IPS DF 6.9 (cell line): ENCODE data around the gene KRT81.

Experiments used
- DNase-seq: peaks from one replicate; pipeline ENCODE4 v3.0.0-alpha.2; 2013; ENCODE audit warnings: low read depth, low spot score
- H3K27ac ChIP-seq: one replicate; pipeline ENCODE4 v1.5.1; 2013; ENCODE audit warnings: low read length, control low read depth
- H3K27me3 ChIP-seq: 2 replicates; pipeline ENCODE4 v1.6.1; 2013; ENCODE audit warnings: mild to moderate bottlenecking, low read length; ENCODE audit not compliant: control insufficient read depth, insufficient read depth
- H3K36me3 ChIP-seq: 2 replicates; pipeline ENCODE4 v1.6.1; 2013; ENCODE audit warnings: low read length; ENCODE audit not compliant: control insufficient read depth, insufficient read depth
- H3K4me1 ChIP-seq: 2 replicates; pipeline ENCODE4 v1.6.1; 2013; ENCODE audit warnings: low read length; ENCODE audit not compliant: control insufficient read depth, insufficient read depth
- H3K4me3 ChIP-seq: 2 replicates; pipeline ENCODE4 v1.5.1; 2013; ENCODE audit warnings: mild to moderate bottlenecking, low read length
- H3K9me3 ChIP-seq: 2 replicates; pipeline ENCODE4 v1.6.1; 2013; ENCODE audit warnings: low read length, inconsistent platforms; ENCODE audit not compliant: control insufficient read depth, insufficient read depth
- WGBS: extraction: QIAGEN DNeasy Blood & Tissue Kit; methylation state at CpG from one replicate; pipeline ENCODE4 v1.1.7; 2013; ENCODE audit warnings: mixed read lengths, missing lambda C conversion rate; ENCODE audit not compliant: insufficient read length, insufficient coverage; 5-methylcytosine and 5-hydroxymethylcytosine counted together

Gene KRT81

DNA sequence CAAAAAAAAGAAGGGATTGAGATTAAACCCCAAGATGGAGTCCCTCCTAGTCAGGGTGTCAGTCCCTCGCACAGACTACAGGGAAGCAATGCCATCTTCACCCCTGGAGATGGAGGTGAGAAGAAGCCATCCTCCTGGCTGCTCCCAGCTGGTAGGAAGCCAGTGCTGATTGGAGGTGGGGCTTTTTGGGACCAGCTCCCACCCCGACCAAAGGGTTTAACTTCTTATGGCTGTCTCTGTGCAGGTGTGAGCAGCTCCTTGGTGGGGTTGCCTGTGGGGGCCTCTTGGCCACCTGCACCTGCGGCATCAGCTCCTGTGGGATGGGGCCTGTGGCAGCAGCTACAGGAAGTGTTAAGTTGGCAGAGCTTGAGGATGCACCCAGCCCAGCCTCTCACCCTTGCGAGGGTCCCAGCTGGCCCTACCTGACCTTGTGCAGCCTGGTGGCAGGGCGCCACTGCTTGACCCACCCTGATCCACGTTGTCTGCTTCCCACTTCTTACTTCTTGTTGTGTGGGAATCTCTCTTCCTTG is 20.7 kb downstream of the KRT81 start:
- no CpG with 5 or more reads among the region's 6 CpGs for WGBS
- no peak overlapping the region for H3K4me3 ChIP-seq
- no peak for DNase-seq
- no peaks in the 10 kb centered on the region for H3K36me3 ChIP-seq
- no peaks in the 10 kb centered on the region for H3K4me1 ChIP-seq
- H3K27ac ChIP-seq: no peak overlapping the region
- H3K9me3 ChIP-seq: no peaks in the 10 kb centered on the region; the same call in 1 of the 2 replicates
- H3K27me3 ChIP-seq: no peaks in the 10 kb centered on the region

DNA sequence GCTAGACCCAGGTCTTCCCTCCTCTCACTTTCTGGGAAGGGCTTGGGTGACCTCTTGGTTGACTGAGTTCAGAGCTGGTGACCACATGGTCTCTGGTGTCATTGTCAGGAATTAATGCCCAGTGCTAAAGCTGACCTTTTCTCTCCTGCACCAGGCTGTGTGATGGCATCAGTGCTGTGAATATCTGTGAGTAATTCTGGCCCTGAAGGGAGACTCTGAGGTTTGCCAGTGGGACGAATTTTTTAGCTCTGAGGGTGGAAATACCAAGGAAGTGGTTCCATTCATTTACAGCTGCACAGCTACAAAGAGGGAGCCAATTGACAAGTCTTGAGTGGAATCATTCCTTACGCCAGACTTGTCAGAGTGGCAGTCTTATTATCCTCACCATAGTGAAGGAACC is 23.1 kb downstream of the KRT81 start:
- H3K4me1 ChIP-seq: no peaks in the 10 kb centered on the region
- H3K9me3 ChIP-seq: no peaks in the 10 kb centered on the region; the same call in 1 of the 2 replicates
- WGBS: no CpG with 5 or more reads among the region's 2 CpGs
- no peaks in the 10 kb centered on the region for H3K36me3 ChIP-seq
- H3K27ac ChIP-seq: no peak overlapping the region
- H3K4me3 ChIP-seq: no peak overlapping the region
- no peaks in the 10 kb centered on the region for H3K27me3 ChIP-seq
- no peak for DNase-seq

DNA sequence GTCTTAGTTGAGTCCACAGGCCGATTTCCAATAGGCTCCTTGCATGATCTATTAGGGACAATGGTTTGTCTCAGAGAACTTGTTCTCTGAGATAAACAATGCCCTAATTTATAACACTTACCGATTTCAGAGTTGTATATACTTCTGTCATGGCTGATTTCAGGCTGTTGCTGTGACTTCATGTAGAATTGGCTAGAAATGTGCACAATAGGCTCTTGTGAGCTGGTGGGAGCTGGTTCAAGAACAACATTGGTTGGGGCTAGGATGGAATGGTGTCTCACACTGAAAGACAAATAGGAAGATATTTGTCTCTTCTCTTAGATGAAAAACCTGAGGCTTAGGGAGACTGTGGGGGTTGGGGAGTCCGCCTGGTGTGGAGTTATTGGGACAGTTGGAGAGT is 23.6 kb downstream of the KRT81 start:
- DNase-seq: no peak
- Histone ChIP-seq H3K27ac (no peak overlapping the region), H3K4me1 (no peaks in the 10 kb centered on the region), H3K4me3 (no peak overlapping the region), H3K36me3 (no peaks in the 10 kb centered on the region), H3K27me3 (no peaks in the 10 kb centered on the region), H3K9me3 (no peaks in the 10 kb centered on the region; the same call in 1 of the 2 replicates)
- WGBS: no CpG with 5 or more reads among the region's 3 CpGs

DNA sequence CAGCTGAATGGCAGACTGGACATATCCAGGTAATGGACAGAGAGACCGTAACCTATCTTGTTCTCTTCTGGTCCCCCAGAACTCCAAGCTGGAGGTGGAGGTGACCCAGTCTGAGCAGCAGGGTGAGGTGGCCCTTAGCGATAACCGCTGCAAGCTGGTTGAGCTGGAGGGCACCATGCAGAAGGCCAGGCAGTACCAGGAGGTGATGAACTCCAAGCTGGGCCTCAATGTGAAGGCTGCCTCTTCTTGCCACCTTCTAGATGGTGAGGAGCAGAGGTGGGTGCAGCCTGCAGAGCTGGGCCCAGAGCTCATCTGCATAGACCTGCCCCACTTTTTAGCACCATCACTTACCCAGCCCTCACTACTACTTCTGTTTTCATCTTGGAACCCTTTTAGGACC is 24.1 kb downstream of the KRT81 start:
- Histone ChIP-seq H3K4me3 (no peak overlapping the region), H3K27ac (no peak overlapping the region), H3K27me3 (no peaks in the 10 kb centered on the region), H3K9me3 (no peaks in the 10 kb centered on the region; the same call in none of the 2 replicates), H3K36me3 (no peaks in the 10 kb centered on the region), H3K4me1 (no peaks in the 10 kb centered on the region)
- WGBS: no CpG with 5 or more reads among the region's 3 CpGs
- no peak for DNase-seq

DNA sequence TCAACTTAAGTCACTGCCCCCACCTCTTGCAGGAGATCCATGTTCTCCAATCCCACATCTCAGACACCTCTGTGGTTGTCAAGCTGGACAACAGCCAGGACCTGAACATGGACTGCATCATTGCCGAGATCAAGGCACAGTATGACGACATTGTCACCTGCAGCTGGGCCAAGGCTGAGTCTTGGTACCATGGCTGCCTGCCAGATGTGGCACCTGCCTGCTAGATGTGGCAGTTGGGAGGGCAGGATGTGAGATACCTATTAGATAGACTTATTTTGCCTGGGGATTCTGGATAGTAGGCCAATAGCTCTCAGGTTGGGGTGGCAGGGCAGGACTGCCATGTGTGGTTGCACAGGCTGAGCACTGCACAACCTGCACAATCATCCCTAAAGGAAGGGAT is 24.8 kb downstream of the KRT81 start:
- no peaks in the 10 kb centered on the region; the same call in none of the 2 replicates for H3K9me3 ChIP-seq
- no peaks in the 10 kb centered on the region for H3K36me3 ChIP-seq
- H3K4me3 ChIP-seq: no peak overlapping the region
- DNase-seq: no peak
- H3K27ac ChIP-seq: no peak overlapping the region
- no CpG with 5 or more reads among the region's 2 CpGs for WGBS
- H3K4me1 ChIP-seq: no peaks in the 10 kb centered on the region
- H3K27me3 ChIP-seq: no peaks in the 10 kb centered on the region

DNA sequence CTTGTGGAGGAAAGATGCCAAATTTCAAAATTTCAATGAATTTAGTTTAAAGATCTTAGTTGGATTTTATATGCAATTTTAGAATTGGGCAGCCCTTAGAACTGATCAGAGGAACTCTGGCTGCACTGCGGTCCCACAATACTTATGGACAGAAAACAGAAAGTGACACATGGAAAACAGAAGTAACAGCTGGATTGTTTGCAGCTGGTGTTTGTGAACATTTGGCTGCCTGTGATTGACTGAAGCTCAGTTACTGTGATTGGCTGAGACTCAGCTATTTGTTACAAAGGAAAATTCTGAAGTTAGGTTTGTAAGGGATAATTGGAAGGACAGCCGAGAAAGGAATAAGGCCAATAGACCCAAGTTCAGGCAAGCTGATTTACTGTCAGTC is 26.9 kb downstream of the KRT81 start:
- Histone ChIP-seq H3K4me3 (no peak overlapping the region), H3K36me3 (no peaks in the 10 kb centered on the region), H3K27ac (no peak overlapping the region), H3K9me3 (peaks cover 1% of the 10 kb centered on the region), H3K4me1 (no peaks in the 10 kb centered on the region), H3K27me3 (peaks cover 1% of the 10 kb centered on the region; the same call in 1 of the 2 replicates)
- DNase-seq: no peak
- WGBS: no CpG with 5 or more reads among the region's 2 CpGs

DNA sequence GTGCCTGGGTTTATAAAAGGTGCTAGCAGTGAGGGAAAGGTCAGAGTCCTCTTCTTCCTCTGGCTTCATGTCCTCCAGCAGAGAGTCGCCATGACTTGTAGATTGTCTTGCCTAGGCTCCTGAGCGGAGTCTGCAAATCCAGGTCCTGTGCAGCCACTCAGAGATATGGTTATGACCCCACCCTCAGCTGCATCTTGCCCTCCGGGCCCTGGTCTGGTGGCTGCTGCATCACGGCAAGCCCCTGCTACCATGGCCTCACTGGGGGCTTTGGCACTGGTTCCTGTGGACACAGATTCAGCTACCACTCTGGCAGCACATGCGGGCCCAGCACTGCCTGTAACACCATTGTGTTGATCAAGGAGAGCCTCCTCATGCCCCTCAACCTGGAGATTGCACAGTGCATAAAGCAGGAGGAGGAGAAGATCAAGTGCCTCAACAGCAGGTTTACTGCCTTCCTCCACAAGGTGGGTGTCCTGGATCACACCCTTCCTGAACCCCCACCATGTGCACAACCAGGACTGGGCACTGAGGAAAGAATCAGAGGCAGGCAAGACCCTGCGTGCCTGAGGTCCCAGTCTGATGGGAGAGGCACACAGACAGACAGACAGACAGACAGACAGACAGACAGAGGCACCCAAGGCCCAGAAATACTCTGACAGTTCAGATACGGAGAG is 27.4 kb downstream of the KRT81 start:
- Histone ChIP-seq H3K36me3 (no peaks in the 10 kb centered on the region), H3K9me3 (peaks cover 1% of the 10 kb centered on the region), H3K27me3 (peaks cover 6% of the 10 kb centered on the region; the same call in 1 of the 2 replicates), H3K27ac (no peak overlapping the region), H3K4me1 (no peaks in the 10 kb centered on the region), H3K4me3 (no peak overlapping the region)
- WGBS: no CpG with 5 or more reads among the region's 7 CpGs
- no peak for DNase-seq

DNA sequence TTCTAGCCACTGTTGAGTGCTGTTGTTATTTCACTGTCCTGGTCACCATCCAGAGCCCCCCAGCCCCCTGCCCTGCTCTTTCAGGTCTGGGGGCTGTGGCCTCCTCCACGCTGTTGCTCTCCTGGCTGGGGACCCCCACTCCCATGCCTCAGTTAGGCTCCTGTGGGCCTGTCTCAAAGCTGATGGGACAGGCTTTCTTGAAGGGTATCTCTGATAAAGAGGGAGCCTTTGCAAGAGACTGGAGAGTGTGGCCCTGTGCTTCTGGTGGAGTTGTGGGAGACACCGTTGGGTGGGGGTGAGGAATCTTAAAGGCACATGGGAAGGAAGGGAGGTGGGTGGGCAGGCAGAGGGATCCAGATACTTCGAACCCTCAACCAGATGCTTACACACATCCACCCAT is 29.0 kb downstream of the KRT81 start:
- WGBS: no CpG with 5 or more reads among the region's 3 CpGs
- H3K27ac ChIP-seq: no peak overlapping the region
- H3K9me3 ChIP-seq: peaks cover 1% of the 10 kb centered on the region; the same call in 1 of the 2 replicates
- DNase-seq: no peak
- H3K27me3 ChIP-seq: peaks cover 12% of the 10 kb centered on the region; the same call in 1 of the 2 replicates
- no peak overlapping the region for H3K4me3 ChIP-seq
- H3K4me1 ChIP-seq: no peaks in the 10 kb centered on the region
- no peaks in the 10 kb centered on the region for H3K36me3 ChIP-seq

DNA sequence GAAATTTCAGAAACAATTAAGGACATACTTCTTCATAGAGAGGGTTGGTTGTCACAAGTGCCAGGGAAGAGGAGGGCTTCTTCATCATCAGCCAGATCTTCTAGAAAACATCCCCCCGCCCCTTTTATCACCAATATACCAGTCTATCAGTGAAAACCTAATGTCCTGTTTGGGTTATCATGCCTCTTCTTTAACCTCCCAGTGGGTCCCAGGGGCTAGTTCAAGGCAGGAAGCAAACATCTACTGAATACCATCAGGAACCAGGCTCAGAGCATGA is 30.2 kb downstream of the KRT81 start:
- peaks cover 18% of the 10 kb centered on the region; the same call in 1 of the 2 replicates for H3K27me3 ChIP-seq
- DNase-seq: no peak
- H3K4me1 ChIP-seq: no peaks in the 10 kb centered on the region
- peaks cover 1% of the 10 kb centered on the region; the same call in 1 of the 2 replicates for H3K9me3 ChIP-seq
- H3K27ac ChIP-seq: no peak overlapping the region
- H3K4me3 ChIP-seq: no peak overlapping the region
- H3K36me3 ChIP-seq: no peaks in the 10 kb centered on the region
- WGBS: no CpG with 5 or more reads among the region's 1 CpG

DNA sequence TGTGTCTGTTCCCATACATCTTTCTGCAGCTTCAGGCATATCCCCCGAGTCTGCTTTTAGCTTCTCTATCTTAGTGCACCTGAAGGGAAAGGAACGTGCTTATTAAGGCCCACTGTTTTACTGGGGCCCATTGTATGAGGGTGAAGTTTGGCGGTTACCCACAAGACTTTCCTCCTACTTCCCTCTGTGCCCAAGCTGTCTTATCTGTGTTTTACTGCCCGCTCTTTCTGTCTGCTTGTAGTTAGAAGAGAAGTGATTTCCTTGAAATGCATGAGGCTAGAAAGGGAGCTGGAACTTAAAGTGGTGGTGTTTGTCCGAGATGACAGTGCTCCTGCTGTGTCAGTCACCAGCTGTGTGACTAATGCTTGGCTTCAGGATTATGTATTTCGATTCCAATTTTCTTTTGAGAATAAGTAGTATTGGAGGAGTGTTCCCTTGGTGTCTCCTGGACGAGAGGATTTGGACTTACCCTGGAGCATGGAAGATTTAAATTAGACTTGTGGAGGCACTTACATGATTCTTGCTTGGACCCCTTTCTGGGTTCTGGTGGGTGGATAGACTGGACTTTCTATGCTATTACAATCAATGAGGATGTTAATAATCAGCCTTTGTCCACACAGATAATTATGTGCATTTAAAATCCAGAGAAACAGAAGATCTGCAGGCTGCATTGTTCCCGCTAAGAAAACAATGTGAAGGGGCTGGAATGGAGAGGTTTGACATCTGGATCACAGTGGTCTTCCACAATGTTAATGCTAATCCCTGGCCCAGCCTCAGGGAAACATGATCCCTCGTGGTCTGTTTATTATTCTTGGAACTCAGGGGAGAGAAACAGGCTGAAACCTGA is 30.8 kb downstream of the KRT81 start:
- peaks cover 1% of the 10 kb centered on the region; the same call in 1 of the 2 replicates for H3K9me3 ChIP-seq
- H3K36me3 ChIP-seq: no peaks in the 10 kb centered on the region
- no CpG with 5 or more reads among the region's 9 CpGs for WGBS
- H3K27ac ChIP-seq: no peak overlapping the region
- H3K4me3 ChIP-seq: no peak overlapping the region
- no peaks in the 10 kb centered on the region for H3K4me1 ChIP-seq
- DNase-seq: no peak
- peaks cover 18% of the 10 kb centered on the region; the same call in 1 of the 2 replicates for H3K27me3 ChIP-seq
